CD14-positive monocyte (primary cell): ENCODE measurements around the gene MEX3D. TPM values are rescaled to one million over a fixed set of nuclear protein-coding genes. Genes with fewer than 3 reads are reported as not detected.

ENCODE experiments used
- DNase-seq, 3 donors: peaks; one replicate each; pipeline ENCODE4 v3.0.0-alpha.2; 2011 to 2022
- H2AFZ ChIP-seq: 2 replicates; pipeline ENCODE4 v1.6.0; 2012; ENCODE audit warnings: mild to moderate bottlenecking, low read depth, low read length, inconsistent platforms; ENCODE audit not compliant: insufficient read depth, poor library complexity, severe bottlenecking
- H3K27ac ChIP-seq, 2 donors: 1 replicate in 1 of 2; 2 replicates in 1 of 2; pipeline ENCODE4 v1.5.1; 2012 to 2013; ENCODE audit warnings: low read length in 2 of 2, control low read depth in 1 of 2, inconsistent platforms in 1 of 2, low read depth in 1 of 2, mild to moderate bottlenecking in 1 of 2
- H3K27me3 ChIP-seq, 2 donors: one replicate each; pipeline versions ENCODE4 v1.6.0 to v1.6.1; 2011 to 2013; ENCODE audit warnings: low read length in 2 of 2; ENCODE audit not compliant: control insufficient read depth in 2 of 2, insufficient read depth in 2 of 2
- H3K36me3 ChIP-seq, 2 donors: replicated peaks in 1 of 2; 1 replicate in 1 of 2; 2 replicates in 1 of 2; pipeline versions ENCODE4 v1.5.1 to v1.6.1; 2012 to 2013; ENCODE audit warnings: low read length in 2 of 2, control low read depth in 1 of 2, inconsistent platforms in 1 of 2, mild to moderate bottlenecking in 1 of 2; ENCODE audit not compliant: insufficient read depth in 2 of 2, control insufficient read depth in 1 of 2
- H3K4me1 ChIP-seq, 2 donors: 1 replicate in 1 of 2; 2 replicates in 1 of 2; pipeline versions ENCODE4 v1.5.1 to v1.6.1; 2012 to 2013; ENCODE audit warnings: low read length in 2 of 2, control low read depth in 1 of 2, inconsistent platforms in 1 of 2, mild to moderate bottlenecking in 1 of 2, moderate library complexity in 1 of 2; ENCODE audit not compliant: insufficient read depth in 2 of 2, control insufficient read depth in 1 of 2
- H3K4me2 ChIP-seq: replicated peaks from 2 replicates; pipeline ENCODE3; 2012; ENCODE audit warnings: low read length, moderate library complexity, mild to moderate bottlenecking; ENCODE audit not compliant: poor library complexity, severe bottlenecking; ENCODE audit errors: extremely low read depth
- H3K4me3 ChIP-seq, 3 experiments: fragments of 200-600 bp in 1 of 3; sonication (generic) in 1 of 3; replicated peaks in 1 of 3; 1 replicate in 2 of 3; 2 replicates in 1 of 3; pipeline ENCODE4 v1.5.1; 2011 to 2013; ENCODE audit warnings: low read length in 3 of 3, mild to moderate bottlenecking in 3 of 3, control low read depth in 2 of 3, low read depth in 2 of 3, inconsistent platforms in 1 of 3, moderate library complexity in 1 of 3
- H3K79me2 ChIP-seq: 2 replicates; pipeline ENCODE4 v1.6.0; 2012; ENCODE audit warnings: mild to moderate bottlenecking, control low read depth, inconsistent platforms, low read length, moderate library complexity; ENCODE audit not compliant: insufficient read depth
- H3K9ac ChIP-seq: 2 replicates; pipeline ENCODE4 v1.6.0; 2017; ENCODE audit warnings: low read length, mild to moderate bottlenecking; ENCODE audit not compliant: insufficient read depth, poor library complexity, severe bottlenecking
- H3K9me3 ChIP-seq, 2 donors: replicated peaks in 1 of 2; 1 replicate in 1 of 2; 2 replicates in 1 of 2; pipeline versions ENCODE4 v1.5.1 to v1.6.1; 2012 to 2013; ENCODE audit warnings: low read length in 2 of 2, control low read depth in 1 of 2; ENCODE audit not compliant: control insufficient read depth in 1 of 2, insufficient read depth in 1 of 2
- H4K20me1 ChIP-seq: 2 replicates; pipeline ENCODE4 v1.6.0; 2012; ENCODE audit warnings: mild to moderate bottlenecking, low read length, control low read depth, moderate library complexity; ENCODE audit not compliant: insufficient read depth
- H3K27ac Mint-ChIP-seq, 7 donors: one replicate each; pipeline ENCODE4 v1.8.0; 2020; ENCODE audit warnings: mild to moderate bottlenecking in 7 of 7, mixed read lengths in 7 of 7, moderate library complexity in 6 of 7, inconsistent platforms in 2 of 7
- H3K27me3 Mint-ChIP-seq, 3 donors: one replicate each; pipeline ENCODE4 v1.8.0; 2021 to 2022; ENCODE audit warnings: low read depth in 3 of 3, mild to moderate bottlenecking in 3 of 3, mixed read lengths in 3 of 3, moderate library complexity in 3 of 3, inconsistent platforms in 1 of 3
- H3K36me3 Mint-ChIP-seq, 2 donors: one replicate each; pipeline ENCODE4 v1.8.0; 2020; ENCODE audit warnings: mixed read lengths in 2 of 2, inconsistent platforms in 1 of 2, mild to moderate bottlenecking in 1 of 2
- H3K4me1 Mint-ChIP-seq: one replicate; pipeline ENCODE4 v1.8.0; 2020; ENCODE audit warnings: mild to moderate bottlenecking, mixed read lengths
- H3K4me3 Mint-ChIP-seq, 2 donors: one replicate each; pipeline ENCODE4 v1.8.0; 2020; ENCODE audit warnings: mild to moderate bottlenecking in 2 of 2, mixed read lengths in 2 of 2, moderate library complexity in 1 of 2
- H3K9me3 Mint-ChIP-seq, 7 donors: one replicate each; pipeline ENCODE4 v1.8.0; 2020 to 2022; ENCODE audit warnings: mixed read lengths in 7 of 7, mild to moderate bottlenecking in 6 of 7, moderate library complexity in 6 of 7, inconsistent platforms in 2 of 7
- WGBS: methylation state at CpG from one replicate; pipeline ENCODE4 v1.1.5; 2013; ENCODE audit warnings: missing lambda C conversion rate; ENCODE audit not compliant: insufficient coverage; 5-methylcytosine and 5-hydroxymethylcytosine counted together
- intact Hi-C, 2 donors: fragments of 100-400 bp; cut with micrococcal nuclease; formaldehyde crosslinking; loops; one replicate each; pipeline versions ENCODE4 v1.15.0 to v1.15.1; 2023
- polyA plus RNA-seq, 3 donors: library from polyadenylated mRNA; depleted of rRNA in 1 of 3; unstranded in 2 of 3; stranded (reverse) in 1 of 3; fragments of 300-500 nt in 2 of 3; fragments of >200 nt in 1 of 3; fragmentation: Illumina TruSeq in 2 of 3; gene quantifications; 1 replicate in 2 of 3; 2 replicates in 1 of 3; pipeline ENCODE4 v1.2.3, GENCODE V29; 2012 to 2021
- TF ChIP-seq, protein P1 (sequence below): fragments of 200-600 bp; IDR thresholded peaks from one replicate; pipeline ENCODE4 v1.8.0; 2022; ENCODE audit warnings: antibody characterized with exemption, mild to moderate bottlenecking

Gene MEX3D
- polyA plus RNA-seq, 3 donors = 0.08 to 1.0 (median 0.10) TPM

GRCh38 chr19:1551068-1552040, 16.8 kb downstream of the MEX3D start:
- H3K36me3 ChIP-seq = no peaks in the 10 kb centered on the region
- no peaks in the 10 kb centered on the region for H3K4me1 ChIP-seq
- peaks cover 0 to 2% (median 1%) of the 10 kb centered on the region in 7 donors for H3K9me3 Mint-ChIP-seq
- no peak overlapping the region for H2AFZ ChIP-seq
- H3K4me3 Mint-ChIP-seq = no peak overlapping the region
- no peaks in the 10 kb centered on the region for H3K36me3 Mint-ChIP-seq
- no peak for DNase-seq
- no peaks in the 10 kb centered on the region for H3K27me3 ChIP-seq
- peaks cover 10 to 17% (median 14%) of the 10 kb centered on the region in 3 donors for H3K27me3 Mint-ChIP-seq
- TF ChIP-seq, protein P1, sequence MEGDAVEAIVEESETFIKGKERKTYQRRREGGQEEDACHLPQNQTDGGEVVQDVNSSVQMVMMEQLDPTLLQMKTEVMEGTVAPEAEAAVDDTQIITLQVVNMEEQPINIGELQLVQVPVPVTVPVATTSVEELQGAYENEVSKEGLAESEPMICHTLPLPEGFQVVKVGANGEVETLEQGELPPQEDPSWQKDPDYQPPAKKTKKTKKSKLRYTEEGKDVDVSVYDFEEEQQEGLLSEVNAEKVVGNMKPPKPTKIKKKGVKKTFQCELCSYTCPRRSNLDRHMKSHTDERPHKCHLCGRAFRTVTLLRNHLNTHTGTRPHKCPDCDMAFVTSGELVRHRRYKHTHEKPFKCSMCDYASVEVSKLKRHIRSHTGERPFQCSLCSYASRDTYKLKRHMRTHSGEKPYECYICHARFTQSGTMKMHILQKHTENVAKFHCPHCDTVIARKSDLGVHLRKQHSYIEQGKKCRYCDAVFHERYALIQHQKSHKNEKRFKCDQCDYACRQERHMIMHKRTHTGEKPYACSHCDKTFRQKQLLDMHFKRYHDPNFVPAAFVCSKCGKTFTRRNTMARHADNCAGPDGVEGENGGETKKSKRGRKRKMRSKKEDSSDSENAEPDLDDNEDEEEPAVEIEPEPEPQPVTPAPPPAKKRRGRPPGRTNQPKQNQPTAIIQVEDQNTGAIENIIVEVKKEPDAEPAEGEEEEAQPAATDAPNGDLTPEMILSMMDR = no peak
- H3K4me1 Mint-ChIP-seq = peaks cover 1% of the 10 kb centered on the region
- no peak overlapping the region for H3K4me2 ChIP-seq
- H3K4me3 ChIP-seq = no peak overlapping the region
- no peak overlapping the region for H3K27ac Mint-ChIP-seq
- WGBS = 95% methylated on average over 10 of the region's 17 CpGs
- no peak overlapping the region for H3K27ac ChIP-seq
- H3K79me2 ChIP-seq = no peaks in the 10 kb centered on the region
- H3K9ac ChIP-seq = no peak overlapping the region
- intact Hi-C loops = no loop called here
- no peaks in the 10 kb centered on the region for H4K20me1 ChIP-seq
- no peaks in the 10 kb centered on the region for H3K9me3 ChIP-seq

DNA sequence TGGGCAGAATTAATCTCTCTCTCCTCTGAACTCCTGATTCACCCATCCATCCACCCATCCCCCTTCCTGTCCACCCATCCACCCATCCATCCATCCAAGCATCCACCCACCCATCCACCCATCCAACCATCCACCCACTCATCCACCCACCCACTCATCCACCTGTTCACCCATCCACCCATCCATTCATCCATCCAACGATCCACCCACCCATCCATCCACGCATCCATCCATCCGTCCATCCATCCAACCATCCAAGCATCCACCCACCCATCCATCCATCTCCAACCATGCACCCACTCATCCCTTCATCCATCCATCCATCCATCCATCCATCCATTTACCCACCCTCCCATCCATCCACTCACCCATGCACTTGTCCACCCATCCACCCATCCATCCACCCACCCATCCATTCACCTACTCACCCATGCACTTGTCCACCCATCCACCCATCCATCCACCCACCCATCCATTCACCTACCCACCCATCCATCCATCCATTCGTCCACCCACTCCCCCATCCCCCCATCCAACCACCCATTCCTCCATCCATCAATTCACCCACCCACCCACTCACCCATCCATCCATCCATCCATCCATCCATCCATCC, 18.7 kb downstream of the MEX3D start:
- Mint-ChIP-seq H3K27me3 (peaks cover 24 to 35% (median 28%) of the 10 kb centered on the region in 3 donors), H3K36me3 (no peaks in the 10 kb centered on the region), H3K27ac (no peak overlapping the region), H3K4me1 (peaks cover 6% of the 10 kb centered on the region), H3K9me3 (peaks cover 0 to 6% (median 1%) of the 10 kb centered on the region in 7 donors), H3K4me3 (no peak overlapping the region)
- TF ChIP-seq, protein P1 = no peak
- Histone ChIP-seq H3K4me2 (no peak overlapping the region), H3K27ac (no peak overlapping the region), H3K9me3 (no peaks in the 10 kb centered on the region), H3K36me3 (no peaks in the 10 kb centered on the region), H2AFZ (no peak overlapping the region), H3K9ac (no peak overlapping the region), H3K27me3 (peaks cover 0 to 9% of the 10 kb centered on the region in 2 donors), H3K79me2 (no peaks in the 10 kb centered on the region), H3K4me1 (no peaks in the 10 kb centered on the region), H4K20me1 (no peaks in the 10 kb centered on the region), H3K4me3 (no peak overlapping the region)
- WGBS = 83% methylated on average over 4 of the region's 4 CpGs
- DNase-seq = no peak
- intact Hi-C loops = loop anchor here (5.0 kb wide), 2 partner anchors 123 to 218 kb away; no protein-coding TSS in a partner anchor
